ENCODE measurements around the gene HLF.

HLF gene

GRCh38 chr17:55292094-55292493, 27.3 kb downstream of the HLF start:
- no peak for DNase-seq

- DNase-seq, result no peak
Observed at GRCh38 chr17:55294042-55294751, 29.4 kb downstream of the HLF start.

GRCh38 chr17:55295411-55296170, 30.8 kb downstream of the HLF start:
- peak; percentile 30 for DNase-seq

GRCh38 chr17:55296171-55296695, 31.5 kb downstream of the HLF start:
- no peak for DNase-seq

- DNase-seq, result no peak
Observed at GRCh38 chr17:55296699-55297098, 31.9 kb downstream of the HLF start.

GRCh38 chr17:55298111-55298730, 33.5 kb downstream of the HLF start:
- no peak for DNase-seq

GRCh38 chr17:55299162-55299838, 34.5 kb downstream of the HLF start:
- no peak for DNase-seq

GRCh38 chr17:55299890-55300289, 35.1 kb downstream of the HLF start:
- no peak for DNase-seq

GRCh38 chr17:55300479-55301290, 35.9 kb downstream of the HLF start:
- DNase-seq, result no peak

- no peak for DNase-seq
Observed at GRCh38 chr17:55301521-55302406, 37.0 kb downstream of the HLF start.

GRCh38 chr17:55302407-55302787, 37.6 kb downstream of the HLF start:
- DNase-seq, result no peak

- DNase-seq, result no peak
Observed at GRCh38 chr17:55303008-55303493, 38.3 kb downstream of the HLF start.

GRCh38 chr17:55303701-55304145, 39.0 kb downstream of the HLF start:
- no peak for DNase-seq

GRCh38 chr17:55304171-55304859, 39.6 kb downstream of the HLF start:
- no peak for DNase-seq

- no peak for DNase-seq
Observed at GRCh38 chr17:55305321-55306087, 40.7 kb downstream of the HLF start.

GRCh38 chr17:55307879-55308278, 43.1 kb downstream of the HLF start:
- no peak for DNase-seq

- no peak for DNase-seq
Observed at GRCh38 chr17:55308613-55309391, 44.0 kb downstream of the HLF start.

- DNase-seq, result no peak
Observed at GRCh38 chr17:55311767-55312375, 47.1 kb downstream of the HLF start.
